GM23248 (cell line): ENCODE measurements around the gene PALM. TPM values are rescaled to one million over a fixed set of nuclear protein-coding genes. Genes with fewer than 3 reads are reported as not detected.

Source experiments
- DNase-seq: peaks from one replicate; pipeline ENCODE4 v3.0.0-alpha.2; 2015
- H2AFZ ChIP-seq: fragments of 200-600 bp; sonication (generic); 2 replicates; pipeline ENCODE4 v1.6.1; 2016; ENCODE audit warnings: antibody characterized with exemption
- H3F3A ChIP-seq: fragments of 200-600 bp; sonication (generic); 2 replicates; pipeline ENCODE4 v1.6.1; 2016; ENCODE audit warnings: mild to moderate bottlenecking, antibody characterized with exemption, mixed run types; ENCODE audit not compliant: insufficient read depth
- H3K27ac ChIP-seq: fragments of 200-600 bp; sonication (generic); 2 replicates; pipeline ENCODE4 v1.5.1; 2016; ENCODE audit warnings: mild to moderate bottlenecking
- H3K27me3 ChIP-seq: fragments of 200-600 bp; sonication (generic); replicated peaks from 2 replicates; pipeline ENCODE4 v1.6.1; 2016; ENCODE audit warnings: mild to moderate bottlenecking; ENCODE audit not compliant: insufficient read depth
- H3K36me3 ChIP-seq: fragments of 200-600 bp; sonication (generic); 2 replicates; pipeline ENCODE4 v1.6.1; 2016; ENCODE audit warnings: low read depth, mild to moderate bottlenecking
- H3K4me1 ChIP-seq: fragments of 200-600 bp; sonication (generic); 2 replicates; pipeline ENCODE4 v1.6.1; 2016; ENCODE audit warnings: mild to moderate bottlenecking; ENCODE audit not compliant: insufficient read depth
- H3K4me2 ChIP-seq: fragments of 200-600 bp; sonication (generic); one replicate; pipeline ENCODE4 v1.6.1; 2016; ENCODE audit warnings: mild to moderate bottlenecking; ENCODE audit not compliant: unreplicated experiment
- H3K4me3 ChIP-seq: fragments of 200-600 bp; sonication (generic); 2 replicates; pipeline ENCODE4 v1.5.1; 2016; ENCODE audit warnings: mild to moderate bottlenecking
- H3K79me2 ChIP-seq: fragments of 200-600 bp; sonication (generic); 2 replicates; pipeline ENCODE4 v1.6.1; 2016; ENCODE audit warnings: mild to moderate bottlenecking; ENCODE audit not compliant: insufficient read depth
- H3K9ac ChIP-seq: fragments of 200-600 bp; sonication (generic); 2 replicates; pipeline ENCODE4 v1.6.1; 2016; ENCODE audit warnings: mild to moderate bottlenecking
- H3K9me2 ChIP-seq: fragments of 200-600 bp; sonication (generic); 2 replicates; pipeline ENCODE4 v1.6.1; 2016; ENCODE audit warnings: mixed run types, mild to moderate bottlenecking, moderate library complexity; ENCODE audit not compliant: insufficient read depth
- H3K9me3 ChIP-seq: fragments of 200-600 bp; sonication (generic); one replicate; pipeline ENCODE4 v1.6.1; 2017; ENCODE audit warnings: low read depth
- H4K20me1 ChIP-seq: fragments of 200-600 bp; sonication (generic); 2 replicates; pipeline ENCODE4 v1.6.0; 2016; ENCODE audit not compliant: insufficient read depth
- EZH2 ChIP-seq: fragments of 200-600 bp; sonication (generic); IDR thresholded peaks from 2 replicates; pipeline ENCODE4 v1.6.1; 2018; ENCODE audit warnings: antibody characterized with exemption, mild to moderate bottlenecking; ENCODE audit not compliant: insufficient read depth, poor library complexity, severe bottlenecking
- EZH2phosphoT487 ChIP-seq: fragments of 200-600 bp; sonication (generic); IDR thresholded peaks from 2 replicates; pipeline ENCODE4 v1.6.1; 2018; ENCODE audit warnings: antibody characterized with exemption, moderate library complexity, mild to moderate bottlenecking, low read depth; ENCODE audit not compliant: insufficient read depth
- WGBS, 2 experiments: methylation state at CpG; one replicate each; pipeline ENCODE4 v1.1.6; 2015 to 2017; ENCODE audit warnings: low lambda C conversion rate in 2 of 2, low coverage in 1 of 2; ENCODE audit errors: missing lambda C conversion rate in 2 of 2; 5-methylcytosine and 5-hydroxymethylcytosine counted together
- in situ Hi-C: fragments of 300-500 bp; cut with MboI; formaldehyde crosslinking; loops from 2 replicates; pipeline ENCODE4 v1.15.0; 2020
- polyA plus RNA-seq: library from polyadenylated mRNA; unstranded; fragments of >200 nt; fragmentation: Nextera tagmentation; extraction: Ambion mirVana; gene quantifications from 2 replicates; pipeline ENCODE4 v1.2.1, GENCODE V29; 2016
- total RNA-seq: library from RNA; depleted of rRNA; stranded (reverse); fragments of >200 nt; shearing (Covaris generic); gene quantifications from 2 replicates; pipeline ENCODE4 v1.2.3, GENCODE V29; 2014

PALM gene
- total and polyA plus RNA-seq, 2 experiments from 2014 or later: 0.36 to 2.7 TPM

DNA sequence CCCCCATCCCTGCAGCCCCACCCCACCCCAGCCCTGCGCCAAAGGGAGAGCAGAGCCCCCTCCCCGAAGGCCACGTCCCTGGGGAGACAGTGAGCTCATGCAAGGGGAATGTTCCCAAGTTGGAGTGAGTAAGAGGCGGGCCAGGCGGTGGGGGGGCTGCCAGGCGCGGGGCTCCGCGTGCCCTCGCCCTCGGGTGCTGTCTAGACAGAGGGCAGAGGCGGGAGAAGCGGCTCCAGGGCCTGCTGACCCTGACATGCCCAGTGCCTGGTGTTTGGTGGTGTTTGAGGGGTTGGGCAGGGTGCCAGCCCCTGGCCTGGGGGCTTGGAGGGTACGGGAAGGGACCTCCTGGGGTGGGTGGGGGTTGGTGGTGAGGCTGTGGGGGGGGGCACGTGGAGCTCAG, 31.5 kb upstream of the PALM start:
- peak; percentile 93 for DNase-seq
- Histone ChIP-seq H3K27me3 (no peaks in the 10 kb centered on the region), H3K4me3 (peak overlapping the region; percentile 78), H3K4me1 (peaks cover 5% of the 10 kb centered on the region; the same call in 1 of the 2 replicates), H4K20me1 (no peaks in the 10 kb centered on the region), H2AFZ (no peak overlapping the region), H3K4me2 (peak overlapping the region; percentile 87), H3K36me3 (no peaks in the 10 kb centered on the region), H3K27ac (peak overlapping the region; percentile 48), H3K9me2 (no peaks in the 10 kb centered on the region), H3K9ac (peak overlapping the region; percentile 84), H3K9me3 (no peaks in the 10 kb centered on the region), H3F3A (no peaks in the 10 kb centered on the region; the same call in 1 of the 2 replicates), H3K79me2 (peaks cover 19% of the 10 kb centered on the region; the same call in 1 of the 2 replicates)
- no peak for TF ChIP-seq EZH2phosphoT487
- no peak for TF ChIP-seq EZH2
- WGBS, 2 experiments: 1 to 2% methylated on average over 11 to 15 of the region's 15 CpGs
- in situ Hi-C loops: no loop called here

DNA sequence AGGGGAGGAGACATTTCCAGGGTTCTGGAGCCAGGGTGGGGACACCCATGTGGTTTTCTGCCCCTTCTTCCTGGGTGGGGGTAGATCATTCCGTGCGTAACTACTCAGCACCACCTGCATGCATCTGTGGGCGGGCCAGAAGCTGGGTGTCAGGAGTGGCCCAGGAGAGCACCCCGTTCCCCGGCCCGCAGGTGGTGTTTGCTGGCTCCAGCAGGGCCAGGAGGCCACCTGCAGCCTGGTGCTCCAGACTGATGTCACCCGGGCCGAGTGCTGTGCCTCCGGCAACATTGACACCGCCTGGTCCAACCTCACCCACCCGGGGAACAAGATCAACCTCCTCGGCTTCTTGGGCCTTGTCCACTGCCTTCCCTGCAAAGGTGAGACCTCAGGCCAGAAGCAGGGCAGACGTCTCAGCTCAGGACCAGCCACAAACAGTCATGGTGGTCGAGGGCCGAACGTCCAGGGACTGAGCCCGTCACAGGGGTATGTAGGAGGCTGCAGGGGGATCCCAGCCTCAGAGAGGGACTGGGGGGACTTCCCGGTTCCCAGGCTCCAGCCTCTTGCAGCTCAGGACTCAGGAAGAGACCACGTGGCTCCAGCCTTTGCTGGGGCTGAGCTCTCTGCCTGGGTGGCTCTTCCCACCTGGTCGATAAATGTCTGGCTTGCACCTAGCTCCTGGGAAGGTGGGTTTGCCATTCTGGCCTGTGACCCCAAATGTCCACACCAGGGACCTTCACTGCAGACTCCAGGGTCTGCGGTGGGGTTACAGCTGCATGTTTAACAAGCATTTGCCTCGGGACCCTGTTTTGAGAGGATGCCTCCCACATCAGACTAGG, 30.9 kb upstream of the PALM start:
- H3K4me3 ChIP-seq: peak overlapping the region; percentile 78
- peak; percentile 42 for DNase-seq
- WGBS, 2 experiments: 36 to 37% methylated on average over 18 to 21 of the region's 22 CpGs
- no peaks in the 10 kb centered on the region for H3K9me3 ChIP-seq
- no peaks in the 10 kb centered on the region for H3K9me2 ChIP-seq
- H3F3A ChIP-seq: no peaks in the 10 kb centered on the region; the same call in 1 of the 2 replicates
- in situ Hi-C loops: no loop called here
- peak overlapping the region; percentile 84 for H3K9ac ChIP-seq
- H3K79me2 ChIP-seq: peaks cover 19% of the 10 kb centered on the region; the same call in 1 of the 2 replicates
- H3K4me1 ChIP-seq: peaks cover 5% of the 10 kb centered on the region; the same call in 1 of the 2 replicates
- H2AFZ ChIP-seq: no peak overlapping the region
- H4K20me1 ChIP-seq: no peaks in the 10 kb centered on the region
- peak overlapping the region; percentile 87 for H3K4me2 ChIP-seq
- no peaks in the 10 kb centered on the region for H3K36me3 ChIP-seq
- no peaks in the 10 kb centered on the region for H3K27me3 ChIP-seq
- TF ChIP-seq EZH2phosphoT487 (no peak), EZH2 (no peak)
- peak overlapping the region; percentile 48 for H3K27ac ChIP-seq

DNA sequence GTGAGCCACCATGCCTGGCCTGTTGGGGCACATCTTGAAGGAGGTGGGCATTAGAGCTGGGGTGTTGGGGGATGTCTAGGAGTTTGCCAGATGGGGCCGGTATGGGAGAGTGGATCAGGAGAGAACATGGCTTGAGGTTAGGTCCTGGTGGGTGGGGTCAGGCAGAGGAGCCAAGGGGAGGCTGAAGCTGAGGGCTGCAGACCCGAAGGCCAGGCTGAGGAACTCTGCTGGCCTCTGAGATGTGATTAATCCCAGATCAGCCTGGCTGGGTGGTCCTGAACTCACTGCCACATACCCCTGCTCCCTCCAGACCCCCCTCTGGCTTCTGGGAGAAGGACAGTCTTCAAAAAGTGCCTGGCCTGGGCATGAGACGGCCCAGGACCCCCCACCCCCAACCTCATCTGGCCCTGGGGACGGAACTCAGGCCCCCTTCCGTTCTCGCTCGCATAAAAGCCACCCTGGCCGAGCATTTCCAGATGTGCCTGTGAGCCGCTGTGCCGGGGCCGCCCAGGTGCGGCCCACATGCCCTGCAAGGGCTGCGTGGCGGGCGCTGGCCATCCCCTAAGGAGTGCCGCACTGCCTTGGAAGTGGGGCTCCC, 29.8 kb upstream of the PALM start:
- Histone ChIP-seq H3K4me2 (peak overlapping the region; percentile 64), H4K20me1 (no peaks in the 10 kb centered on the region), H2AFZ (no peak overlapping the region), H3K79me2 (peaks cover 19% of the 10 kb centered on the region; the same call in 1 of the 2 replicates), H3K4me3 (peak overlapping the region; percentile 75), H3F3A (no peaks in the 10 kb centered on the region; the same call in 1 of the 2 replicates), H3K36me3 (no peaks in the 10 kb centered on the region), H3K9me2 (no peaks in the 10 kb centered on the region), H3K9ac (peak overlapping the region; percentile 92), H3K27ac (peak overlapping the region; percentile 83; the same call in 1 of the 2 replicates), H3K4me1 (peaks cover 5% of the 10 kb centered on the region; the same call in 1 of the 2 replicates), H3K27me3 (no peaks in the 10 kb centered on the region), H3K9me3 (no peaks in the 10 kb centered on the region)
- whole genome bisulfite sequencing, 2 experiments: 77 to 80% methylated on average over 15 to 16 of the region's 16 CpGs
- no peak for DNase-seq
- TF ChIP-seq EZH2: no peak
- no peak for TF ChIP-seq EZH2phosphoT487
- in situ Hi-C loops: no loop called here

DNA sequence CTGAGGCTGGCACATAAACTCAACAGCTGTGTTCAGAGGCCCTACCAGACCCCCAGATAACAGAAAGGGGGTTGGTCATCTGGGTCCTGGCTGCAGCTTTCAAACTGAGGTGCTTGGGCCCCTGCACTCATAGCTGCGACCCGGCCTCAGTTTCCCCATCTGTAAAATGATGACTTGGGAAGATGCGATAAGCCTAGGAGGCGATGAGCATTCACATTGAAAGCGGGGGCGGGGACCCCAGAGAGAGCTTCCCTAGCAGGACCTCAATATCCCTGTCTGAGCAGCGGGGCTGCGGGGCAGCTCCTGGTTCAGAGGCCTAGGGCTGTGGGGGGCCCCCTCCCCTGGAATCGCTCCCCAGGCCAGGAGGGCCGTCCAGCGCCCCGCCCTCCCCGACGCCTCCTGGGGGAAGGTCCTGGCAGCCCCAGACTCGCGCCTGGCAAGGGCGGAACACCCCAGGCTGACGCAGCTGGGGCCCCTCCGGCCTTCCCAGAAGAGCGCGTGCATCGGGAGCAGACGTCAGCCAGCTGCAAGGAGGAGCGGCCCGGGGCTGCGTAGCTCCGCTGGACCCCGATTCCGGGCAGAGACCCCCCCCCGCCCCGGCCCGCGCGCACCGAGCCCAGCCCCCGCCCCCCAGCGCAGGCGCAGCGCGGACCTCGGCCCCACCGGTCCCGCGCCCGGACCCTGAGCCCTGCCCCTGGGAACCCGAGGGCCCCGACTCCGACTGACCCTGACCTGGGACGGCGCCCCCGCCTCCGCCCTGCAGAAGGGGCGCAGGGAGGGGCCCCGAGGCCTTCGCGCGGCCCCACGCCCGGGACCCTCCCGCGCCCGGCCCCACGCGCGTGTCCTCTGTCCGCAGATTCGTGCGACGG, 29.1 kb upstream of the PALM start:
- Histone ChIP-seq H3K4me2 (peak overlapping the region; percentile 64), H3K9me2 (no peaks in the 10 kb centered on the region), H3K79me2 (peaks cover 19% of the 10 kb centered on the region; the same call in 1 of the 2 replicates), H3K4me3 (peak overlapping the region; percentile 75), H2AFZ (no peak overlapping the region), H3K27ac (peak overlapping the region; percentile 83), H3K9me3 (no peaks in the 10 kb centered on the region), H3K9ac (peak overlapping the region; percentile 92), H3K27me3 (no peaks in the 10 kb centered on the region), H3F3A (no peaks in the 10 kb centered on the region; the same call in 1 of the 2 replicates), H4K20me1 (no peaks in the 10 kb centered on the region), H3K36me3 (no peaks in the 10 kb centered on the region), H3K4me1 (peaks cover 5% of the 10 kb centered on the region; the same call in 1 of the 2 replicates)
- 5 to 13% methylated on average over 17 to 38 of the region's 69 CpGs for WGBS, 2 experiments
- peak; percentile 90 for DNase-seq
- in situ Hi-C loops: no loop called here
- TF ChIP-seq EZH2phosphoT487 (no peak), EZH2 (no peak)
